GM12865 (cell line): ENCODE data around the gene SUPT4H1.

ENCODE experiments used
- DNase-seq: peaks from one replicate; pipeline ENCODE4 v3.0.0; 2010; ENCODE audit warnings: low read depth
- H3K4me3 ChIP-seq: 2 replicates; pipeline ENCODE4 v1.5.1; 2011; ENCODE audit warnings: mild to moderate bottlenecking, low read depth, low read length, control low read depth
- CTCF ChIP-seq: IDR thresholded peaks from 2 replicates; pipeline ENCODE4 v1.5.1; 2011; ENCODE audit warnings: low read length, control low read depth, low read depth, inconsistent platforms; ENCODE audit not compliant: insufficient read depth; ENCODE audit errors: missing control alignments

Gene SUPT4H1

GRCh38 chr17:58335779-58336455, 16.1 kb downstream of the SUPT4H1 start:
- no peak for TF ChIP-seq CTCF
- H3K4me3 ChIP-seq = peak overlapping the region; percentile 94
- DNase-seq = peak; percentile 93

- no peak for TF ChIP-seq CTCF
- peak overlapping the region; percentile 94 for H3K4me3 ChIP-seq
- DNase-seq = peak; percentile 83
These were observed 16.8 kb downstream of the SUPT4H1 start for GRCh38 chr17:58335061-58335731.

GRCh38 chr17:58334661-58335060, 17.3 kb downstream of the SUPT4H1 start:
- no peak for TF ChIP-seq CTCF
- DNase-seq = peak; percentile 57
- peak overlapping the region; percentile 94 for H3K4me3 ChIP-seq

GRCh38 chr17:58334256-58334655, 17.7 kb downstream of the SUPT4H1 start:
- TF ChIP-seq CTCF = no peak
- peak overlapping the region; percentile 94 for H3K4me3 ChIP-seq
- no peak for DNase-seq

- peak; percentile 61 for DNase-seq
- H3K4me3 ChIP-seq = peak overlapping the region; percentile 94
- TF ChIP-seq CTCF = no peak
These were observed 18.2 kb downstream of the SUPT4H1 start for GRCh38 chr17:58333736-58334207.

- peak overlapping the region; percentile 94 for H3K4me3 ChIP-seq
- no peak for TF ChIP-seq CTCF
- peak; percentile 85 for DNase-seq
These were observed 18.9 kb downstream of the SUPT4H1 start for GRCh38 chr17:58332778-58333735.
